HEK293T (cell line): ENCODE measurements around the gene STAC2.
A peak's percentile ranks its signal among the peaks of the same experiment; 100 is the strongest.

Source experiments
- CTCF ChIA-PET: fragments of 350-600 bp; formaldehyde crosslinking; extraction: SDS; loops from one replicate; lab custom pipeline; 2021; ENCODE audit warnings: antibody characterized with exemption, inconsistent platforms; lab: Yijun Ruan, JAX
- POLR2A ChIA-PET: fragments of 350-600 bp; formaldehyde crosslinking; extraction: SDS; loops from one replicate; lab custom pipeline; 2020; ENCODE audit warnings: antibody characterized with exemption, inconsistent platforms; lab: Yijun Ruan, JAX
- DNase-seq: peaks from one replicate; pipeline ENCODE4 v3.0.0; 2012; ENCODE audit warnings: mixed read lengths; ENCODE audit errors: extremely low spot score
- ARNT ChIP-seq: fragments of 450-650 bp; IDR thresholded peaks from 2 replicates; pipeline ENCODE4 v1.6.1; 2017; ENCODE audit warnings: mild to moderate bottlenecking
- BHLHE40 ChIP-seq: fragments of 450-650 bp; IDR thresholded peaks from 2 replicates; pipeline ENCODE4 v1.6.1; 2016; ENCODE audit warnings: mild to moderate bottlenecking, moderate library complexity, borderline replicate concordance
- CTBP1 ChIP-seq: fragments of 450-650 bp; IDR thresholded peaks from 2 replicates; pipeline ENCODE4 v1.6.1; 2016; ENCODE audit warnings: borderline replicate concordance
- ELF4 ChIP-seq: fragments of 450-650 bp; IDR thresholded peaks from 2 replicates; pipeline ENCODE4 v1.6.1; 2017; ENCODE audit warnings: antibody characterized with exemption
- FOXA1 ChIP-seq: fragments of 450-650 bp; IDR thresholded peaks from 2 replicates; pipeline ENCODE4 v1.6.1; 2016; ENCODE audit warnings: mild to moderate bottlenecking
- FOXK2 ChIP-seq: fragments of 450-650 bp; IDR thresholded peaks from 2 replicates; pipeline ENCODE4 v1.6.1; 2016; ENCODE audit warnings: mild to moderate bottlenecking
- FOXM1 ChIP-seq: fragments of 450-650 bp; IDR thresholded peaks from 2 replicates; pipeline ENCODE4 v1.6.1; 2017; ENCODE audit warnings: mild to moderate bottlenecking, borderline replicate concordance
- HDGF ChIP-seq: fragments of 450-650 bp; IDR thresholded peaks from 2 replicates; pipeline ENCODE4 v1.6.1; 2017; ENCODE audit warnings: antibody characterized with exemption, borderline replicate concordance
- L3MBTL2 ChIP-seq: fragments of 450-650 bp; conservative IDR thresholded peaks from 2 replicates; pipeline ENCODE4 v1.6.1; 2016; ENCODE audit warnings: mild to moderate bottlenecking
- LEF1 ChIP-seq: fragments of 450-650 bp; IDR thresholded peaks from 2 replicates; pipeline ENCODE4 v1.6.1; 2017; ENCODE audit warnings: mild to moderate bottlenecking, borderline replicate concordance
- NFRKB ChIP-seq: fragments of 450-650 bp; IDR thresholded peaks from 2 replicates; pipeline ENCODE4 v1.6.1; 2016; ENCODE audit warnings: mild to moderate bottlenecking, moderate library complexity
- PKNOX1 ChIP-seq: fragments of 450-650 bp; IDR thresholded peaks from 2 replicates; pipeline ENCODE4 v1.6.1; 2016
- SP1 ChIP-seq: fragments of 450-650 bp; IDR thresholded peaks from 2 replicates; pipeline ENCODE4 v1.6.1; 2017
- SUZ12 ChIP-seq: fragments of 450-650 bp; IDR thresholded peaks from 2 replicates; pipeline ENCODE4 v1.6.1; 2016; ENCODE audit warnings: mild to moderate bottlenecking
- TARDBP ChIP-seq: fragments of 450-650 bp; IDR thresholded peaks from 2 replicates; pipeline ENCODE4 v1.6.1; 2016
- ZNF384 ChIP-seq: fragments of 450-650 bp; IDR thresholded peaks from 2 replicates; pipeline ENCODE4 v1.6.1; 2016

STAC2 gene, protein sequence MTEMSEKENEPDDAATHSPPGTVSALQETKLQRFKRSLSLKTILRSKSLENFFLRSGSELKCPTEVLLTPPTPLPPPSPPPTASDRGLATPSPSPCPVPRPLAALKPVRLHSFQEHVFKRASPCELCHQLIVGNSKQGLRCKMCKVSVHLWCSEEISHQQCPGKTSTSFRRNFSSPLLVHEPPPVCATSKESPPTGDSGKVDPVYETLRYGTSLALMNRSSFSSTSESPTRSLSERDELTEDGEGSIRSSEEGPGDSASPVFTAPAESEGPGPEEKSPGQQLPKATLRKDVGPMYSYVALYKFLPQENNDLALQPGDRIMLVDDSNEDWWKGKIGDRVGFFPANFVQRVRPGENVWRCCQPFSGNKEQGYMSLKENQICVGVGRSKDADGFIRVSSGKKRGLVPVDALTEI

GRCh38 chr17:39225308-39225958 is at the start of gene STAC2:
TSS of gene STAC2 (minus strand) at chr17:39225945. CDS start at chr17:39225502, 443 bp downstream.
- no peak for DNase-seq
- POLR2A ChIA-PET: interaction anchor here (1.2 to 1.4 kb wide), 2 partner anchors 20 to 26 kb away, joined by 12 to 18 read pairs; partner anchors contain the start of gene RPL19
- CTCF ChIA-PET: interaction anchor here (0.7 to 1.0 kb wide), 3 partner anchors 10 to 19 kb away, joined by 3 to 5 read pairs (median 5); no protein-coding TSS in a partner anchor

DNA sequence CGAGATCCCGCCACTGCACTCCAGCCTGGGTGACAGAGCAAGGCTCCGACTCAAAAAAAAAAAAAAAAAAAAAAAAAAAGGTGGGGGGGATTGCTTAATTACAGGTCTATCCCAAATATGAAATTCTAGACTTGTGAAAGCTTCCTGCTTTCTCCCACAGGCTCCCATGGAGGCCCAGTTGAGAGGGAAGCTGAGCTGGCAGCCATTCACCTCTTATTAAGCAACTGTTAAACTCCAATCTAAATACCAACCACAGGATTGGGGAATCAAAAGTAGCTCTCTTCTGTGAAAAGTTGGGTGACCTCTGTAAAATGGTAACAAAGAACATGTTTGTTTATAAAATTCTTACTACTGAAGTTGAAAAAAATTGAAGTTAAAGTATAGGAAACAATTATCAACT is 45.8 kb upstream of the STAC2 start:
- TF ChIP-seq NFRKB (no peak), HDGF (no peak)
- ChIA-PET POLR2A (no interaction called here), CTCF (interaction anchor here (0.7 to 1.0 kb wide), 3 partner anchors 36 to 65 kb away, joined by 3 to 5 read pairs (median 4); no protein-coding TSS in a partner anchor)
- no peak for DNase-seq

More at GRCh38 chr17:39225308-39225958, at the start of gene STAC2:
- TF ChIP-seq TARDBP (no peak), FOXA1 (no peak), SP1 (no peak)

DNA sequence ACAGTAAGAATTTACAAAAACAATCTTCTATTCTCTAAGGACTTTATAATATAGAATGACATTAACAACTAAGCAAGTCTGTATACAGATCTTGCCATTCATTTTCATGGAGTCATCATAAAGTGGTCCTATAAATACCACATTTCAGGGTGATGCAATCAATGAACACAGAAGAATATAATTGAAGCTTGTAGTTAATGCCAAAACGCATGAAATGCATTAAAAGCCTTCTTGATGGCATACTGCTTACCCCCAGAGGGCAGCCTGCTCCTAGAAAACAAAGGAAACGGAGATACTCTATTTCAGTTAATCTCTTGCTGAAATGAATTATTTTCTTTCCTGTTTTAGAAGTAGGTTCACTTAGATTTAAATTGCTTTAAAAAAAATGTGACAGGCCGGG is 45.2 kb upstream of the STAC2 start:
- ChIA-PET POLR2A (no interaction called here), CTCF (interaction anchor here (0.6 to 0.9 kb wide), 3 partner anchors 11 to 121 kb away, joined by 3 read pairs; no protein-coding TSS in a partner anchor)
- DNase-seq: no peak
- TF ChIP-seq FOXK2 (no peak), L3MBTL2 (no peak), PKNOX1 (no peak), BHLHE40 (no peak)

DNA sequence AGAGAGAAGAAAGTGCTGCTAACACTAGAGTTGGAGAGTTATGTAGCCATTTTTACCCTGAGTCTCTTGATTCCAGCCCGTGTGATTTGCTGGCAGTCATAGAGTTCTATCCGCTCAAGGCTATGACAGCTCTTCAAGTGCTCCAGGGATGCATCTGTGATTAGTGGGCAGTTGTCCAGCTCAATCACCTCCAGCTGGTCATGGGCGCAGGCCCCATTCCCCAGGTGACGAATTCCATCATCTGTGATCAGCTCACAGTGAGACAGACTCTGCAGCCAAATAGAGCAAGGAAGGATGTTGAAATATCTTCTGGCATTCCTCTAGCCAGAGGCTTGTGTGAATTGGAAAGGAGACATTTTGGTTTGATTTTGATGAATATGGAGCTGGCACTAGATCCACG is 38.4 kb upstream of the STAC2 start:
- ChIA-PET CTCF (no interaction called here), POLR2A (interaction anchor here (0.8 kb wide), 1 partner anchor 64 kb away, joined by 3 read pairs; the partner anchor contains the start of gene RPL19)
- TF ChIP-seq LEF1: no peak
- no peak for TF ChIP-seq NFRKB
- no peak for TF ChIP-seq SUZ12
- no peak for TF ChIP-seq FOXM1
- no peak for TF ChIP-seq BHLHE40
- TF ChIP-seq CTBP1: no peak
- TF ChIP-seq ARNT: no peak
- no peak for TF ChIP-seq FOXA1
- no peak for TF ChIP-seq HDGF
- TF ChIP-seq L3MBTL2: no peak
- TF ChIP-seq SP1: no peak
- TF ChIP-seq TARDBP: no peak
- TF ChIP-seq ZNF384: no peak
- DNase-seq: no peak

GRCh38 chr17:39261286-39261685 is 35.5 kb upstream of the STAC2 start:
- ChIA-PET POLR2A (no interaction called here), CTCF (interaction anchor here (0.8 kb wide), 1 partner anchor 142 kb away, joined by 4 read pairs; no protein-coding TSS in a partner anchor)
- no peak for DNase-seq
- TF ChIP-seq FOXM1 (no peak), LEF1 (no peak), SUZ12 (no peak), FOXK2 (no peak), ZNF384 (no peak), SP1 (no peak)

- ChIA-PET POLR2A (interaction anchor here (1.7 kb wide), 1 partner anchor 53 kb away, joined by 8 read pairs; the partner anchor contains the start of gene RPL19), CTCF (interaction anchor here (0.6 to 1.0 kb wide), 4 partner anchors 11 to 139 kb away, joined by 3 to 5 read pairs (median 3); no protein-coding TSS in a partner anchor)
- DNase-seq: peak; percentile 41
- TF ChIP-seq TARDBP: no peak
- no peak for TF ChIP-seq L3MBTL2
- no peak for TF ChIP-seq FOXK2
- TF ChIP-seq FOXA1: no peak
- no peak for TF ChIP-seq ELF4
- TF ChIP-seq BHLHE40: no peak
- TF ChIP-seq ZNF384: no peak
- TF ChIP-seq CTBP1: no peak
- no peak for TF ChIP-seq SUZ12
- no peak for TF ChIP-seq FOXM1
- TF ChIP-seq NFRKB: no peak
- TF ChIP-seq PKNOX1: no peak
- TF ChIP-seq HDGF: no peak
- TF ChIP-seq SP1: no peak
- TF ChIP-seq ARNT: no peak
- no peak for TF ChIP-seq LEF1
These were observed 27.2 kb upstream of the STAC2 start for GRCh38 chr17:39252788-39253460.
